GM21723 (cell line): ENCODE results near the gene LITAF.

Source experiments
- ATAC-seq: cut with Tn5 transposase; IDR thresholded peaks from one replicate; pipeline ENCODE4 v1.9.1; 2021; ENCODE audit warnings: mild to moderate bottlenecking, moderate library complexity; ENCODE audit not compliant: unreplicated experiment

Gene LITAF

DNA sequence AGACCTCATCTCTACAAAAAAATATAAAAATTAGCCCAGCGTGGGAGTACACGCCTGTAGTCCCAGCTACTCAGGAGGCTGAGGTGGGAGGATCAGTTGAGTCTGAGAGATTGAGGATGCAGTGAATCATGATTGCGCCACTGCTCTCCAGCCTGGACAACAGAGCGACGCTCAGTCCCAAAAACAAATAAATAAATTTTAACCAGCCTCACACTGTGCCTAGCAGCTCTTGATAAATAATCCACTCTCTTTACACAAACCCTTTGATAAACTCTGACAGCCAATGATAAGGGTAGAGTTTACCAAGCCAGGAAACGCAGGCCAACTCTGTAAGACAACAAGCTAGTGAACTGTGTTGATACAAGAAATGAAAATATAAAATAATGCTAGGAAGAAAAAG is 32.7 kb downstream of the LITAF start:
- no peak for ATAC-seq

DNA sequence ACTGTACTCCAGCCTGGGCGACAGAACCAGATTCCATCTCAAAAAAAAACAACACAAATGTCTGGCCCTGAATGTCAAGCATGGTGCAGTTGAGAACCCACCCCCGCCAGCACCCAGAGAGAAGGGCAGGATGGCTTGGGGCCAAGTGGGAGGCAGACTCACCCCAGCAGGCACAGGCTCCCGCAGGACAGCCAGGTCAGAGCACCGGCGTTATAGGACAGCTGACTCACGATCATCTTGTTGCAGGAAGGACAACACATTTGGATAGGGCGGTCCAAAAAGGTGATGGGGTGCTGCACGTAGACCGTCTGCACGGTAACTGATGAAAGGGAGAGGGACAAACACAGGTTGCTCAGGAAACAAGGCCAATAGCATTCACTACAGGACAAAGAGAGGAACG is 33.3 kb downstream of the LITAF start:
- ATAC-seq = no peak

DNA sequence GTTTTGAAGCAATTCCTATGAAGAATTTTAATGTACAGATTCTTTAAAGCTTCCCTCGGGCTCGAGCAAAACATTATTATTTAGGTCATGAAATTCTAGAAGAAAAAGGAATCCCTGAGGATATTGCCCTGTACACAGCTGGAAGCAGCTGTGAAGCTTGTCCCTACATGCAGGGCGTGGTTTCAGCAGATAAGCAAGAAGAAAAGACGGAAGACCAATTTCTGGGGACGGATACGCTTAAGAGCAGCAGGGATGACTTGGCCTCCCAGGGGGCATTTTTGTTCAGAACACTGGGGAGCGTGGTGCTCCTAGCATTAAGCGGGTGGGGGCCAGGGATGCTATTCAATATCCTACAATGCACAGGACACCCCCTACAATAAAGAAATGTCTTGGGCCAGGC is 34.3 kb downstream of the LITAF start:
- no peak for ATAC-seq

DNA sequence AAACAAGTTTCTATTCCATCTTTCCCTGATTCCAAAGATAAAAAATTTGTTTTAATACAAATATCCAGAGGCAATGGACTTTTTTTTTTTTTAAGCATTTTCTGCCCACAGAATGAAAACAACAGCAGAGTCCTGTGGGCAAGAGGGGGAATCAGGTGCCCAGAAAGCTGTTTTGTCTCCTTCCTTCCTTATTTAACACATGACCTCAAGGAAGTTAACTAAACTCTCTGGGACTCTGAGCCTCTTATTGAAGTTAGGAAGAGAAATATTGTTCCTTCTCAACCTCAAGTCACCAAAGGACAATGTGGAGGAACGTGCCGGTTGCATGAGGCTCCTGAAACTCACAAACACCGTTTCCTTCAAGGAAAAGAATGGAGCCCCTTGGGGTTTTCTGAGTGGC is 34.9 kb downstream of the LITAF start:
- ATAC-seq = no peak

- ATAC-seq = no peak
These were observed 35.8 kb downstream of the LITAF start for GRCh38 chr16:11550791-11551498.

- no peak for ATAC-seq
These were observed 39.4 kb downstream of the LITAF start for GRCh38 chr16:11547118-11547916.

DNA sequence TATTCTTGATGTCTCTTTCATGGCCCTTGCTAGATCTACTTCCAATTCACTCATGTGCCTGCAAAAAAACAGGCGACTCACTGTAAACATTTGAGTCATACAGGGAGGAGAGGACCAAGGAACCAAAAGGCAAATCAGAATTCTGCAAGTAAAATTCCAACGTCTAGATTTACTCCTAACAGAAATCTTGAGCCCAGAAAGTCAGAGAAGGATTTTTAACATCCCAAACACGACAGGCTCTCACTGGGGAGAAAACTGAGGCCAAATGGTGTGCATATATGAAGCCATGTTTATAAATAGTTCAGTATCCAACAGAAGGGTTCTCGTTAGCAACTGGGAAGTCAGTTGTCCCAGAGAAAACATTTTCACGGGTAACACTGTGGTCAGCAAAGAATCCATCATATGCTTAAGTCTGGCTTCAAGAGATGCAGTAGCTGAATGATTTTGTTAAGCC is 40.1 kb downstream of the LITAF start:
- ATAC-seq = no peak

- ATAC-seq = no peak
These were observed 42.9 kb downstream of the LITAF start for GRCh38 chr16:11543661-11544393.

- no peak for ATAC-seq
These were observed 44.5 kb downstream of the LITAF start for GRCh38 chr16:11542069-11542744.

- no peak for ATAC-seq
These were observed 47.1 kb downstream of the LITAF start for GRCh38 chr16:11539641-11540050.

DNA sequence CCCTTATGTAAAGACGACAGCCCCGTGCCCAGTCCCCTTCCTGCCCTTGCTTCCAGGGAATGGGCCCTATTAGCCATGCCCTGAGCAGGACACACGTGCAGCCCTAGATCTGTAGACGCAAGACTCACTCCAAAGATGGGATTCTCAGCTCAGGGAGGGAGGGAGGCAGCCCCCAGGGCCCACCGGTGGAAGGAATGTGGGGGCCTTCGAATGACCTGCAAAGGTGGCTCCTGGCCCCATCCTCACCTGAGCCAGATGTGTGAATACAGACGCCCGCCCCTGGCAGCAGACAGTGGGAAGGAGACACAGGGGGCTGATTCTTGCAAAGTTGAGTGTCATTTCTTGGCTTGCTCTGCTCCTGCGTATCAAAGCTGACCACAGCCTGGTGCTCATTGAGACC is 47.8 kb downstream of the LITAF start:
- no peak for ATAC-seq

DNA sequence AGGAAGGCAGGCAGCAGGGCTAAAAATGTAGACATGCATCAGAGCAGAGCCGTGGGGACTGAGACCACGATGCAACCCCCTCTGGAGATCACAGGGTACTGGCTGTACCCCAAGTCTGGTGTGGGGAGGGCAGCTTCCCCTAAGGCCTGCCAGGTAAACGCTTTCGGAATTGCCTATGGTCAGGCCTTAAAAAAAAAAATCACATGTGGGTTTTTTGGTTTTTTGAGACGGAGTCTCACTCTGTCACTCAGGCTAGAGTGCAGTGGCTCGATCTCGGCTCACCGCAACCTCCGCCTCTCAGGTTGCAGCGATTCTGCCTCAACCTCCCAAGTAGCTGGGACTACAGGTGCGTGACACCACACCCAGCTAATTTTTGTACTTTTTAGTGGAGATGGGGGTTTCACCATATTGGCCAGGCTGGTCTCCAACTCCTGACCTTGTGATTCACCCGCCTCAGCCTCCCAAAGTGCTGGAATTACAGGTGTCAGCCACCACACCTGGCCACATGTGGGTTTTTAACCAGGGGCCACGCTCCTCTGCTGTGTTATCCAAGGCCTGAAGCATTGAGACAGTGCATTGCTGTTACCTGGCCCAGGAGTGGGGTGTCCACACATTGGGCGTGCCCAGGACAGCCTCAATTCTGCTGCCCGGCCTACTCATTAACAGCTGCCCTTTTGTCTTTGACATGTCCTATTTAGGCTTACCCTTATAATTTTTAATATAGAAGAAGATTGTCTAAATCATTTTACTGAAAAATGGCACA is 50.4 kb downstream of the LITAF start:
- no peak for ATAC-seq

DNA sequence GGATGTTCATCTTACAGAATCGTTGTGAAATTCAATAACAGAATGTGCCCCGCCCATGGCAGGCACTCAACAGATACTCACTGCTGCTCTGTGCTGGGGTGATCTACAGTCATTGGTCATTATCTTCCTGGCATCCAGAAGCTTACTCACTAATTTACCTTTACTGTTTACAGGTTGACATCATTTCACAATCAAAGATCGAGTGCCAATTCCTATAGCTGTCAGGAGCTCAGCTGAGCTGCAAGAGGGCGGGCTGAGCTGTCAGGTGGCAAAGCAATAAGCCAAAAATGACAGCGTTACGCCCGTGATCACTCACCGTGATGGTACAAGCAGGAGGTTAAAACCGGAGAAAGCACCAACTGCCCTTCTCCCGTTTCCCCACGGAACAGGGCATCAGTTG is 51.2 kb downstream of the LITAF start:
- no peak for ATAC-seq

- no peak for ATAC-seq
These were observed 52.5 kb downstream of the LITAF start for GRCh38 chr16:11534262-11534661.

DNA sequence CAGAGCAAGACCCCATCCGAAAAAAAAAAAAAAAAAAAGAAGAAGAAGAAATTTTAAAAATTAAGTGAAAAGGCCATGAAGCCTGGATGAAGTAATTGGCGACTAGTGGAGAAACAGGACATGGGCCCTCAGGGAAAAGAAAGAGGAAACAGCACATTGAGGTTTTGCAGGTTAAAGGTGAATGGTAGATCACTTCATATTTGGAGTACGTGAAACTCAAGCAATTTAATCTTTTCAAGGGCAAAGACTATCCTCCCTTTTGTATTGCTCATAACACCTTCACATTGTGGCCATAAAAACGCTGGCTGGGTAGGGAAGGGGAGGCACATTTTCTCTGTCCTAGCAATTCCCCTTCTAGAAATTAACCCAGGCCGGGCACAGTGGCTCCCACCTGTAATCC is 53.1 kb downstream of the LITAF start:
- ATAC-seq = no peak

DNA sequence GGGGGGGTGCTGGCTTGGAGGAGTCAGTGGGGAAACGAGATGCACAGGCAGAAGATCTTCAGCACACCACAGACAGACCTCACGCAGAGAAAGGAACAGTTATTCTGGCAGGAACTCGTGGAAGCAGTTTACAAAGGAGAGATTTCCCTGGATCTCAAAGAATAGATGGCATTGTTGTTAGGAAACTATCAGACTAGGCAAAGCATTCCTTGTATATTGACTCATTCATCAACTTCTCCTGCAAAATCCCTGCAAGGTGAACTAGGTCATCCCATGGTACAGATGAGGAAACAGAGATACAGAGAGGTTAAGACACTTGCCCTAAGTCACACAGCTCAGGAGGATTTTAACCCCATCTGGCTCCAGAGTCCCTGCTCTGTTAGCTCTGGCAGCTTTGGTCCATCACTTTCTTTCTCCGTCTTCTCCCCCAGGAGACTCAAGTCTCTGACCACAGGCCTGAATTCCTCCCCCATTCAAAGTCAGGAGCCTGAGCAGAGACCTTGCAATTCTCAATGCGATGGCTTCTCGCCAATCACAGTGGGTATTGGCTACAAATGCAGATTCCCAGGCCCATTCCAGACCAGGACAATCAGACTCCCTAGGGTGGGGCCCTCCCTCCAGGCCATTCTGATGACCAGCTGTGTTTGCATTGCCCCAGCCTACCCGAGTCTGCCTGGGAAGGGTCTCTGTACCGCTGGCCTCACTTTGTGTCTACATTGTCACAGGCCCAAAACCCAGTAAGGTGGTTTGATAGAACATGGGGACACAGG is 56.4 kb downstream of the LITAF start:
- no peak for ATAC-seq

- no peak for ATAC-seq
These were observed 57.4 kb downstream of the LITAF start for GRCh38 chr16:11529285-11529684.

DNA sequence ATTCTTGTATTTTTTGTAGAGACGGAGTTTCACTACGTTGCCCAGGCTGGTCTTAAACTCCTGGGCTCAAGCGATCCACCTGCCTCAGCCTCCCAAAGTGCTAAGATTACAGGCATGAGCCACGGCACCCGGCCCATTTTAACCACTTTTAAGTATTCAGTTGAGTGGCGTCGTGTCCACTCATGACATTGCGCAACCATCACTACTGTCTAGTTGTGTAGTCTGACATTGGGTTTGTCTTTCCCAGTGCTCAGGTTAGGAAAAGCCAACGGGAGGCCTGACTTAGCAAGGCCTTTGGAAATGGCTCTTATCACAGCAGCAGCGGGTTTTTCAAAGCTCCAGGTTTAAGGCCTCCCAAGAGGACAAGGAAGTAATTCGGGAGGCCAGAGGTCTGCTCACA is 58.7 kb downstream of the LITAF start:
- ATAC-seq = no peak

GRCh38 chr16:11526655-11527350 is 59.9 kb downstream of the LITAF start:
- ATAC-seq = no peak
